GM19438 (cell line): Measurements from ENCODE around the gene CAMTA1.

ENCODE experiments used
- ATAC-seq: cut with Tn5 transposase; IDR thresholded peaks from one replicate; pipeline ENCODE4 v1.9.1; 2021; ENCODE audit warnings: low read depth; ENCODE audit not compliant: unreplicated experiment

Gene CAMTA1

DNA sequence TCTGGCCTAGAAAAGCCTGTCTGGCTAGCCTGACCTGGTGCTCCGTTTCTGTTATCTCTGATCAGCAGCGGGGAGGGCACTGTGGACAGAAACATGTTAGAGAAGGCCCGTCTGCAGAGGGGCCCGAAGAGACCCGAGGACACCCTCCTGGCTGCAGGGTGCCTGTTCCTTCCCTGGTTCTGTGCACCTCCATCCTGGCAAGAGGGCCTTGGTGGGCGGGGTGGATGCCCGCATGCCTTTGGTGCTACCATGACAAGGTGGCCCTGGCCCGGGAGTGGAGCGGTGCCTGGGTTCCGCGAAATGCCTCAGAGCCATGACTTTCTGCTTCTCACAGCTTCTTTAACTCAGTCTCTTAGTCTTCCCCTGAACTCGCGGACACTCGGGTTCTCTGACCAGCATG, 233.6 kb downstream of the CAMTA1 start:
- no peak for ATAC-seq

DNA sequence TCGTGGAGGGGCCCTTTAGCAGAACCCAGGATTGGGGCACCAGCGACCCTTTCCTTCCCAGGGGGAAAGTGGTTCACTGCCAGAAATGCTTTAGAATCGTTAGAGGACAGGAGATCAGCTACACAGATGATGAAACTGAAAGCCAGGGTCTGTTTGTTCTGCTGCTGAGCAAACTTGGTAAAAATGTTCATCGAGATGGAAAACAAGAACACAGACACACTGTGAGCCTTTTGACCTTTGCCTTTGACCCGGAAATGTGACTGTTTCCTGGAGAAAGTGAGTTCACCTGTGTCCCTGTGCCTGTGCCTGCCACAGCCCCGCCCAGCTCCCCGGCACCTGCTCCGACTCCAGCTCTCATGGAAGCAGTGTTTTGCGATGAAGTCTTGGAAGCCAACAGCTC, 234.3 kb downstream of the CAMTA1 start:
- ATAC-seq, result no peak

DNA sequence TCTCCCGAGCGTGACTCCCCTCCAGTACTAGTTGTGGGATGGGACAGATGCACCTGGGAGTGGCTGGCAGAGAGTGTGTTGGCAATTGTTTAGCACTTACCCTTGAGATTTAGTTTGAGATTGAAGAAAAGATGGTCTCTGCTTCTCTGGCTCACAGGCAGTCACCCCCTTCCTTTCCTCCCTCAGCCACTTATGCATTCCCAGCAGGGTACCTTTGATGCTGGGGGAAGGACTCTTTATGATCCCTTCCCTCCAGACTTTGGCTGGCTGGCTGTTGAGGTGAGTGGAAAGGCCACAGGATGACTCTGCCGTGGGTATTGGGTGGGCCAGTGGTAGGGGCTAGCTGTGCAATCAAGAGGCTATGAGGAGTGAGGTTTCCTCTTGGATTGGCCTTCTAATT, 236.8 kb downstream of the CAMTA1 start:
- ATAC-seq, result no peak

DNA sequence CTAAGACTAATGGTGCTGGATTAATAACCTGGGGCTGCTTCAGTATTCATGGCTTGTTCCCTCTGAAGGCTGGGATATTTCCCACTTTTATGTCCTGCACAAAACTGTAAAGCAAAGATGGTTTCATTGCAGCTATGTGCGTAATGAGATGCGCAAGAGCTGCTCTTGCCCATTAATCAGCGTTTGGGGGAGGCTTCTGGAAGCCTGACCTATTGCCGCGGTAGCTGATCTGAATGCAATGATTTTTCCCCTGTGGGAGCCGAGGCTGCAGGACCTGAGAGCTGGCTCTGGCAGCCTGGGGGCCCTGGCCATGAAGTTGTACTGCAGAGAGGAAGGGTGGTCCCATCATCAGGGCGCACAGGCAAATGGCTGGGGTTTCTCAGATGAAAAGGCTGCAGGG, 239.8 kb downstream of the CAMTA1 start:
- ATAC-seq, result no peak

DNA sequence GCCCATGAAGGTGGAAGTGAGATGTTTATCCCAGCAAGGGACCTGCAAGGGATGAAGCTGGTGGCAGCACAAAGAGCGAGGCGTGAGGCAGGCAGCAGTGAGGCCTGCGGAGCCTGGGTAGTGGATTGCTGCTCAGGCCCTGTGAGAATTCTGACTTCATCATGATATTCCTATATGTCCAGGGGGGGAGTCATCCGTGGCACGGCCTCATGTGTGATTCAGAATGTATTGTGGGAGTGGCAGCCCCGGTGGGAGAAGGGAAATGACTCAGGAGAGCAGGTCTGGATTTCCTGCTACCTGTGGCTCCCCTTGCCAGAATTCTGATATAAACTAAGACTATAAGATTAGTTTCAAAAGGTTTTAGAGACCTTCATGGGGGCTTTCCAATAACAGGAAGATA, 240.9 kb downstream of the CAMTA1 start:
- no peak for ATAC-seq

DNA sequence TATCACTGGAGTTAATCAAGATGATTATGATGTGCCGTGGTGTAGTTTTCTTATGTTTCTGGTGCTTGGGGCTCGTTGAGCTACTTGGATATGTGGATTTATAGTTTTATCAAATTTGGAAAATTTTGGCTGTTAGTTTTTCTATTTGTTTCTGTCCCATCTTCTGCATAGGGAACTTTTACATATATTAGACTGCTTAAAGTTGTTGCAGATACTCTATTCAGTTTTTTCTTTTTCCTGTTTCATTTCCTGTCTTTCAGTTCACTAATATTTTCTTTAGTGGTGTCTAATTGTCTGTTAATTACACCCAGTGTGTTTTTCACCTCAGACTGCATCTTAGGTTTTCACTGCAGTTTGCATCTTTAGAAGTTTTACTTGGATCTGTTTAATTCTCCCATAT, 247.7 kb downstream of the CAMTA1 start:
- no peak for ATAC-seq

DNA sequence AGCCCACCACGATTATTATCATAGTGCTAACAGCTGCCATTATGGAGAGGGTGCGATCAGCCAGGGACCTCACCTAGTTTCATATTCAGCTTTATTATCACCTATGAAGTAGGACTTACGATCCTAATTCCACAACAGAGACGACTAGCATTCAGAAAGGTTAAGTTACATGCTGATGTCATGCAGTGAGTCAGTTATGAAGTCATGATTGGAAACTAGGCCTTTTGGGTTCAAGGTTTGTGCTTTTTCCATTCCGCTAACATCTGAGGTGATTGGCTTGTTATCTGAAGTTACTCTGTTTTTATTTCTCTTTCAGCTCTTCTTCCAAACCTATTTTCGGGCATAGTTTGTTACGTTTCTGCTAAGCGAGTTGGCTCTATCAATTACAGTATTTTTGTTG, 251.1 kb downstream of the CAMTA1 start:
- no peak for ATAC-seq

DNA sequence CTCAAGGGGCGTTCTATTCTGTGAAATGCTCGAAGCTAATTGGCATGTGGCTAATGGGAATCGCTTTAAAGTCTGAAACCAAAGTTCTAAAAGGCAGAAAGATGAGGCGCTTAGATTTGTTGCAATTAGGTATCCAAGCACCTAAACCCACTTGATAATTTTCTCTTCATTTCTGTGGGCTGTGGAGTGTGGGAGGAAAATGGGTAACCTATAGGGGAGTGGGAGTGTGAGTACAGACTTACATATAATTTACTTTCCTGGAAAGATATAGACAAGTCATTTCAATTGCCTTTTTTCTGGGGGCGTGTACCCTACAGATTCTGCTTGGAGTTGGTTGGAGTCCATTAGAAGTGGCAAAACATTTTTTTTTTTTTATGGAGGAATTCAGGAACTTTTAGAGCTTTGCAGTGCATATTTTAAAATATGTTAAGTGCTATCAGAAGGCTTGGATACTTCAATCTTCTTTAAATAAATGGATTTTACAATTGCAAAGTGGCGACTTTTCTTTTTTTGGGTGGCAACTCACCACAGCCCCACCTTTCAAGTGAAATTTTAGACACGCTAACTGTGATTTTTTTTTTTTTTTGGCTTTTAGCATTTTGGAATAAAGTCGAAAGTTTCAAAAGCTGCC, 254.5 kb downstream of the CAMTA1 start:
- no peak for ATAC-seq

DNA sequence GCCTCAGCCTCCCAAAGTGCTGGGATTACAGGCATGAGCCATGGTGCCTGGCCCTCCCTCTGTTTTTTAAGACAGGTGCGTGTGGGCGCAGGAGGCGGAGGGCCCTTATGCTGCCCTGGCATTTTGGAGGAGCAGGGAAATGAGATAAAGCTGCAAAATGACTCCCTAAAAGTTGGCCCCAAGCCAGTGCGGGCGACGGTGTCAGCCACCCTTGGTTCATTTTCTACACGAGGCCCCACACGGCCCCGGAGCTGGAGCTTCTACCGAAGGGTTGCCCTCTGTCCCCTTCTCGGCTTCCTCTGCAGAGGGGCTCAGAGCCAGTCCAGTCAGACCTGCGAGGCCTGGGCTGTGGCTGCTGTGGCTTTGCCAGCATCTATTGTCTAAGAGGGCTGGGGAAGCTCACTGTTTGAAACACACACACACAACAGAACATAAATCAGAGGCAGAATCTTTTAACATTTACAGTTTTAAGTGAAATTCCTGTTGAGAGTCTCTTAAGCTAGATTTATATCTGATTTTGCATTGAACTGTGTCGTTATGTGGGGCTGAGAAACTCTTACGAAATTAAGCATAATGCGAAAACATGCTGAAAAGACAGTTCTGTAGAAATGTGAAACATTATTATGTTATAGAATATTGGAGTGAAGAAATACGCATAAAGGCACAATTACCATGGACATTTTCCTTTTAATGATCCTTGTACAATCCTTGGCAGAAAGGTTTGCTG, 255.9 kb downstream of the CAMTA1 start:
- no peak for ATAC-seq

DNA sequence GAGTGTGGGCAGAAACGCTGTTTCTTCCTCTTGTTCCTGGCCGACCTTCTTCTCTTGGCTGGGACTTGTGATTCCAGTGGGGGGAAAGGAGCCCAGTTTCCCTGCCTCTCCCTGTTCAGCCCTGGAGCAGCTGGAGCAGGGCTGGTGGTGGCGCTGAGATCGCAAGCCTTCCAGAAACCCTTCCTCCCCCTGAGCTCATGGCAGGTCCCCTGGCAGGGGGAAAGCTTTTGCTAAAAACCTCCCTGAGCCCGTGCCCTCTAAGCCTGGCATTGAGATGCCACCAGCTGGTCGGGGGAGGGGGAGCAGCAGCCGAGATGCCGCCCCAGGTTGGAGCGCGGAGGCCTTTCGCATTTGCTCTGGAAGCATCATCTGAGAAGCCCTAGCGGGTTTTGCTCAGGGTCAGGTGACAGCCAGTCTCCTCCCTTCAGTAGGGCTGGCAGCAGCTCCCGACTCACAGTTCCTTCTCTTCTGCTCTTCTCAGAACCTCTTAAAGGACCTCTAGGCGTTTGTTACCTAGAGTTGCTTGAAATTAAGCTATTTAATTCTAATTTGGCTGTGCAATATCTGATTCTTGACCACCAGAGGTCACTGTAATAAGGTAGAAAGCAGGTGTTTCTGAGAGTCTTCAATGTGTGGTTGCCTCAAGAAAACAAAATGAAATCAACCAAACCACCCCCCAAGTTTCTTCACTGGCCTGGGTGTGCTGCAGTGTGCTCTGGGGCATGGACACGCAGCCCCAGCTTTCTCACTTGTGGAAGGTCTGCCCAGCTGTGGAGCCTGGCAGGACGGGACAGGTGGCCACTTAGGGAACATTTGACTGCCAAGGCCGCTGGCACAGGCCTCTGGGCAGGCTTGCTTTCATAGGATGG, 257.3 kb downstream of the CAMTA1 start:
- ATAC-seq, result no peak

DNA sequence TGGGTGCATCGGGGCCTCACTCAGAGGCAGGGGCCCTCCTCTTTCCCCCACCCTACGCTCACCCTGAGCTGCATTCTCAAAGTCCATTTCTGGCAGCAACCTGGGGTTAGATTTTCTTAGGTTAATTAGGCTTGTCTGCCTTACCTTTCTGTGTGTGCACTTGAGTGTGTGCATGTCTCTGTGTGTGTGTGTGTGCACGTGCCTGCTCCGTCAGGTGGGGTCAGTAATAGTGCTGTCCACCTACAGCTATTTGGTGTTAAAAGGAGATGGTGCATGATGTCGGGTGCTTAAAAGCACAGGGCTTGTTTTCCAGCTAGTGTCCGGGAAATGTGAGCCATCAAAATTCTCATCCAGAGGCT, 257.9 kb downstream of the CAMTA1 start:
- ATAC-seq, result no peak

DNA sequence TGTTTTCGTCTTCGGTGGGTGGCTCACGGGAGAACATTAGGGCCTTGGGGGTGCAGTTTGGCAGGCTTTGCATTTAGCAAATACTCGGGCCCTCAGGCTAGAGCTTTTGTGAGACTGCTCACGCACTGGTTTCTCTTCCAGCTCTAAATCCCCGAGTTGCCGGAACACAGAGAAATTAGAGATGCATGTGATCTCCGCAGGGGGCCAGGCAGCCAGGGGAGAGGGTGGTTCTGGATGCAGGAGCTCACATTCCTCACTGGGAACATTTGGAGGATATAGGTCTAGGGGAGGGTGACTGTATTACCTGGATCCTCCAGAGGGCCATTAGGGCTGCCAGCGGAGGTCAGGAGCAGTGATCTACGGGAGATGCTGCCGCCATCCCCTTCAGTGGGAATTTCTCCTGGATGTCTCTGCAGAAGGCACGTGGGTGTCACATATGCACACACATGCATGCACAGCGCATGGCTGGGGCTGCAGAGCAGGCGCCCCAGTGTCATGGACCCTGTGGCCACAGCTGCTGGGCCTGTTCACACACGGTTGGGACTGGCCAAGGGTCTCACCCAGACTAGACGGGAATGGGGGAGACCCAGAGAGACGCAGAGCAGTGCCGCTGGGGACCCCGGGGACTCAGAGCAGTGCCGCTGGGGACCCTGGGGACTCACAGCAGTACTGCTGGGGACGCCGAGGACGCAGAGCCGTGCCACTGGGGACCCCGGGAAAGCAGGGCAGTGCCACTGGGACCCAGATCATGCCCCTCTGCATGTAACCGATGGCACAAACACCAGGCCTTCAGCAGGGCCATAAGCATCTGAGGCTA, 258.7 kb downstream of the CAMTA1 start:
- ATAC-seq, result no peak

DNA sequence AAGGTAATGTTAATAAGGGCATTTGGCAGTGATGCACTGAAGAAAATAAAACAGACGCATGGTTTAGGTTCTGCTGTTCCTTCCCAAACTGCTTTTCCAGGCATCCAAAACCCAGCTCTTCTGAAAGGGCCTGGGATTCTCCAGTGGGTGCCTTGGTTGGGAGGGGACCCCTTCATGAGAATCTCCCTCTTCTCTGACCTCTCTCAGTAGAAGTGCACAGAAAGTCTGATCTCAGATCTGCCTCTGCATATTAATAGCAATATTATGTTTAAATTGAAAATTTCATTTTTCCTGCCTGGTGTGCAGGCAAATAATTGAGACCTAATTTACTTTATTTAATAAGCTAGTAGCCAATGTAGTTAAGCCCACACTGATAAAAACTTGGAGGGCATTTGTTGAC, 260.6 kb downstream of the CAMTA1 start:
- no peak for ATAC-seq

DNA sequence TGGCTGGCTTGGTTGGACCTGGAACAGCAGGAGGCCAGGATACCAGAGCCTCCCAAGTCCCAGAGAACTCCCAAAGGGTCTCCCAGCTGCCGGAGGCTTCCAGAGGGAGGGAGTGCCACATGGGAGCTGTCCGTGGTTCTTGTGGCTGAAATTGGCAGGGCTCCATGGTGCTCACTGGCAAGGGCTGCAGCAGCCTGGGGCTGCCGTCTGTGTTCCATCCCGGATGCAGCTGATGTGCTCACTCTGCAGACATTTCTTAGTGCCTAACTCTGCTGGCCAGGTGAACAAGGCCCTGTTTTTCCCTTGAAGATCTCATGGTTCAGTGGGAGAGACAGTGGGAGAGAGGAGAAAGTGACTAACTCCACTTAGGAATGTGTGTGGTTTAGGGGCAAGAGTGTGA, 261.1 kb downstream of the CAMTA1 start:
- ATAC-seq, result no peak

DNA sequence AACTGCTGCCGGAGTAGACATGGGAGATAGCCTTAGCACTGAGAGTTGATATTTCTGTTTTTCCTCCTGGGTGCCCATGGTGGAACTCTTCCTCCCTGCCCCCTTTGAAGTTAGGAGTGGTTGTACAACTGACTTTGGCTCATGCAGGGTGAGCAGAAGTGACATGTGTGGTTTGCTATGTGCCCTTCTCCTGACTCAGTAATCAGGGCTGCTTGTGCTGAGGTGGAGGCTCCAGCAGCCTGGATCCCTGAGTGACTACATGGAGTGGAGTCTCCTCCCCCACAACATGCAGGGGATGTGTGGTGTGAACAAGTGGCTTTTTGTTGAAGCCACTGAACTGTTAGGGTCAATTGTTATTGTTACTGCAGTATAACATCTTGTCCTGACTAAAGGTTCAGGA, 261.6 kb downstream of the CAMTA1 start:
- no peak for ATAC-seq

DNA sequence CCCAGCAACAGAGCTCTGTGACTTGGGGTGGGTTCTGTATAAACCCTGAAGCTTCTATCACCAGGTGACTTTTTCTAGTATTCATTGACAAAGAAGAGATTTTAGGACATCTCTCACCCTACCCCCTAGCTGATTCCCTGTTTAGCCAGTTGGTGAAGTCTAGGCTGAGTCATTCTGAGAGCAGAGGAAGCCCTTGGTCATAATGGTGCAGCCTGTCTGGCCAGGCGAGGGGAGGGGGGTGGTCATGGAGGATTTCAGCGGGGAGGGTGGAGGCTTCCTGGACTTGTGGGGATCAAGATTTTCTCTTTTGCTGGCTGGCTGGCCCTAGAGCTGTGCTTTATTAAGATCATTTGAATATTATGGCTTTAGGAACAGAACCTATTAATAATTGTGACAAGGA, 262.6 kb downstream of the CAMTA1 start:
- no peak for ATAC-seq

DNA sequence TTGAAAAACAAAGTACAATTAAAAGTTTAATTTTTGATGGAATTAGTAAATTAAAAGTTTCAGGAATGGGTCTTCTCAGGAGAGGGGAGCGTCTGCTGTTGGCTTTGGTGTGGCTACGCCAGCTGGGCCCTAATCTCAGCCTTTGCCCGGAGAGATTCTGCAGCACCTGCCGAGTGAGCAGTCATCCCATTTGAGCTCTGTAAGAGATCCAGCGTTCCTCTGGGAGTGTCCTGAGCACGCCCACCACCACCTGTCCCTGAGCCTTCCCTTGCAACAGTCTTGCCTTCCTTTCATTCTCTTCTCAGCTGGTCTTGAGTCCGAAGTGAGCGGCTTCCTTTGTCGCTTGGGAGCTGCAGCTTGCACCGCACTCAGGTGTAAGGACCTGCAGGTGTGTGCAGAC, 263.1 kb downstream of the CAMTA1 start:
- no peak for ATAC-seq

DNA sequence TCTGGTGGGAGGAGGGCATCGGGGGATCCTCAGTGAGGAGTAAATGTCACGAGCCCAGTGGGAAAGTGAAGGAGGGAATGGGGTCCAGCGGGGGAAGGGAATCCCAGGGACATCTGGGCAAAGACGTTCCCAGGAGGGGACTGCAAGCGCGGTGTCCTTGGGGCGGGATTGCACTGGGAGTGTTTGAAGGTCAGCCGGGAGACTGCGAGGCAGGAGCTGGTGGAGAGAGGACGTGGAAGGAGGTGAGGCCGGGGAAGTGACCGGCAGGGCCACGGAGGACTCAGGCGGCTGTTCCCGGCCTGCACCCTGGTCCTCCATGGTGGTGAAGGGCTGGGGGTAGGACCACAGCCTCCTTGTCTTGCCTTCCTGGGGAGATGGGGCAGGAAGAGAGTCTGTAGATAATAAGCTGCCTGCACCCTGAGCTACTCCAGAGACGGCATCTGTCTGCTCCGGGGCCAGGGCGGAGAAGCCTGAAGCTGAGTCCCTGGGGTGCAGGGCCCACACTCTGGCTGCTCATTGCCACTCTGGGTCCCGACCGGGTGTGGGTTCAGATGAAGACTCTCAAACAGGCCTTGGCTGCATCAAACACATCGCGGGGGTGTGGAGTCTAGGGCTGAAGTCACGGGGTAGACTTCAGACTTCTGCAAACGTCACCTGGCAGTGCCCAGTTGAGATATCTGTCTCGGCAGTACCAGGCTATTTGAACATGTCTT, 264.8 kb downstream of the CAMTA1 start:
- ATAC-seq, result no peak

DNA sequence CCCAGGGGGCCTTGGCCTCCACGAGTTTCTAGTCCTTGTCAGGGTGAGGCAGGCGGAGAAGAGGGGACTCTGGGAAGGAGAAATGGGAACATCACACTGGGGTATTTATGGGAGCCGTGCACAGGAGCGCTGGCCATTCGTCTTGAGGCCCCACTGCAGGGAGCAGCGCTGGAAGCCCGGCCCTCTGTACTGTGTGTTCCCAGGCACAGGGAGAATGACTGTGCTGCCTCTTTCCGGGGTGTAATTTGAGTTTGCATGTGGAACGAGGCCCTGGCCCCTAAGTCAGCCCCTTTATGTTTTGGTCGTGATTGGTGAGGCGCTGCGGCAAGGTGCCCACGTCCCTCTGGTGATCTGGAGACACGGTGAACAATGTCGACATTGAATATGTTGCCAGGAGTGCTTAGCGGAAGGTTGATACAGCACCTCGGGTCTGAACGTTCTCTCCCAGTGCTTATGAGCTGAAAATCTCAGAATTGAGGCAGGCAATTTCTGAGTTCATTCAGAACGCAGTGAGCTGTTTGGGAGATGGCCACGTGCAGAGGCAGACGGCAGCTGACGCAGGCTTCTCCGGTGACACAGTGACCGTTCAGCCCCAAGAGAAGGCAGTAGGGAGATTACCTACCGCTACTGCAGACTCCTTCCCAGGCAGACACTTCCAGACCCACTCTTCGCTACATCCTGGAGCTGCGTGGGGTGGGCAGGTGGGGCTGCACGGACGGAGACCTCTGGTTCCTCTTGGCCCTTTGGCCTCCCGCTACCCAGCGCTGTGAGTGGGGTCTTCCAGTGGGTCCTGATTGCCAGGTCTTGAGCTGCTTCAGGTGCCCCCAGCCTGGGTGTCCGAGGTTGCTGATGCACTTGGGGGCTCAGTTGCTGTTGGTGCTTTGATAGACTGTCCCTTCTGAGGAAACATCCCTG, 265.8 kb downstream of the CAMTA1 start:
- ATAC-seq, result no peak
